WERI-Rb-1 (cell line): ENCODE results near the gene LYZL2.

Source experiments
- DNase-seq: peaks from one replicate; pipeline ENCODE4 v3.0.0-alpha.2; 2020
- H3K27ac ChIP-seq: fragments of 250-450 bp; sonication (Bioruptor Pico); 2 replicates; pipeline ENCODE4 v1.5.1; 2020; ENCODE audit warnings: mild to moderate bottlenecking, moderate library complexity
- H3K27me3 ChIP-seq: fragments of 250-450 bp; sonication (Bioruptor Pico); 2 replicates; pipeline ENCODE4 v1.5.1; 2021; ENCODE audit warnings: mild to moderate bottlenecking, low read depth, moderate library complexity; ENCODE audit not compliant: insufficient read depth, severe bottlenecking
- H3K36me3 ChIP-seq: fragments of 250-450 bp; sonication (Bioruptor Pico); 2 replicates; pipeline ENCODE4 v1.5.1; 2020; ENCODE audit warnings: mild to moderate bottlenecking, moderate library complexity
- H3K4me3 ChIP-seq: 2 replicates; pipeline ENCODE4 v1.5.1; 2011; ENCODE audit warnings: low read depth, mild to moderate bottlenecking, control low read depth, low read length
- H3K9me3 ChIP-seq: fragments of 250-450 bp; sonication (Bioruptor Pico); 2 replicates; pipeline ENCODE4 v1.5.1; 2021; ENCODE audit warnings: mild to moderate bottlenecking, moderate library complexity; ENCODE audit not compliant: severe bottlenecking
- TF ChIP-seq, protein P1 (sequence below): IDR thresholded peaks from 2 replicates; pipeline ENCODE4 v1.5.1; 2011; ENCODE audit warnings: low read depth, mild to moderate bottlenecking, control low read depth, inconsistent platforms, low read length

LYZL2 gene

DNA sequence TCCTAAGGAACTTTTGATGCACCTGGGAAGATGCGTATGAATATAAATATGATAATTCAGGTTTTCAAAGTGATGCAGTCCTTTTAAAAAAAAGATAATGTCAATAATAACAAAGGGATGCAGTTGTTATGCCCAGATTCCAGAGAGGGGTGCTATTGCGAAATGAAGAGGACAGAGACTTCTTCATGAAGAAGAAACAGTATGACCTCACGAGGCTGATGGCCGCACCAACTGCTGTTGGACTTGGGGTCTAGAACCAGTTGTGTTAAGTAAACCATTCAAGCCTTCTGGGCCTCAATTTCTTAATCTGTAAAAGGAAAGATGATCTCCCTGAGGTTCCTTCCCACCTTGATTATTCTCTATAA is 55.1 kb downstream of the LYZL2 start:
- H3K9me3 ChIP-seq, result no peaks in the 10 kb centered on the region
- H3K27ac ChIP-seq, result no peak overlapping the region
- no peak for DNase-seq
- H3K27me3 ChIP-seq, result no peaks in the 10 kb centered on the region
- no peak overlapping the region for H3K4me3 ChIP-seq
- no peaks in the 10 kb centered on the region for H3K36me3 ChIP-seq
- TF ChIP-seq, protein P1, sequence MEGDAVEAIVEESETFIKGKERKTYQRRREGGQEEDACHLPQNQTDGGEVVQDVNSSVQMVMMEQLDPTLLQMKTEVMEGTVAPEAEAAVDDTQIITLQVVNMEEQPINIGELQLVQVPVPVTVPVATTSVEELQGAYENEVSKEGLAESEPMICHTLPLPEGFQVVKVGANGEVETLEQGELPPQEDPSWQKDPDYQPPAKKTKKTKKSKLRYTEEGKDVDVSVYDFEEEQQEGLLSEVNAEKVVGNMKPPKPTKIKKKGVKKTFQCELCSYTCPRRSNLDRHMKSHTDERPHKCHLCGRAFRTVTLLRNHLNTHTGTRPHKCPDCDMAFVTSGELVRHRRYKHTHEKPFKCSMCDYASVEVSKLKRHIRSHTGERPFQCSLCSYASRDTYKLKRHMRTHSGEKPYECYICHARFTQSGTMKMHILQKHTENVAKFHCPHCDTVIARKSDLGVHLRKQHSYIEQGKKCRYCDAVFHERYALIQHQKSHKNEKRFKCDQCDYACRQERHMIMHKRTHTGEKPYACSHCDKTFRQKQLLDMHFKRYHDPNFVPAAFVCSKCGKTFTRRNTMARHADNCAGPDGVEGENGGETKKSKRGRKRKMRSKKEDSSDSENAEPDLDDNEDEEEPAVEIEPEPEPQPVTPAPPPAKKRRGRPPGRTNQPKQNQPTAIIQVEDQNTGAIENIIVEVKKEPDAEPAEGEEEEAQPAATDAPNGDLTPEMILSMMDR, result no peak

DNA sequence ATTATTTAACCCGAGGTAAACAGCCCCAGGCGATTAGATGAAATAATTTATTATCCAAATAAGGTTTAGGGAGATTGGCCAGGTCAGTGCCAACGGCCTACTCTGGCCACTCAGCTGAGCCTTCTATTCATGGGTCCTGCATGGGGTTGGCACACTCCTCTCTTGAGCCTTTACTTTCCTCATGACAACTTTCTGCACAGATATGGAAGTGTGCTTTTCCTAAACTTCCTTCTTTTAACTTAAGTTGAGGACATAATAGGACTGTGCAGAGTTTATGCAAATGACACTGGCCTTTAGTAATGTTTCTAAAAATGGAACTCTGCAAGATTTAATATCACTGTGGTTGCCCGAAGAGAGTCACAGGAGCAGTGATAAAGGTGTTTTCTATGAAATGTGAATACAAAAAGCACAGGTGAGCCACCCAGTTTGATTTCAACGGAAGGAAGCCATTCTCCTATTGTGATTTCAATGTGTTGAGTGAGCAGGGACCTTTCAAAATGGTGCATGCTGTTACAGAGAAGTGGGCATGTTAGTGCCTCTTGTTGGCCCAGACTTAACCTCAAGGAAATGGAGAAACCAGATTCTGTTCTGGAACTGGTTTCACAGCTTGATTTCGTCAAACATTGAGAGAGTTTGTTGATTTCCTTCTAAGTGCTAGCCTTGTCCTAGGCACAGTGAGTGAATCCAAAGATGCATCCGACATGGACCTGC is 55.7 kb downstream of the LYZL2 start:
- no peak for DNase-seq
- TF ChIP-seq, protein P1, result no peak
- H3K4me3 ChIP-seq, result no peak overlapping the region

DNA sequence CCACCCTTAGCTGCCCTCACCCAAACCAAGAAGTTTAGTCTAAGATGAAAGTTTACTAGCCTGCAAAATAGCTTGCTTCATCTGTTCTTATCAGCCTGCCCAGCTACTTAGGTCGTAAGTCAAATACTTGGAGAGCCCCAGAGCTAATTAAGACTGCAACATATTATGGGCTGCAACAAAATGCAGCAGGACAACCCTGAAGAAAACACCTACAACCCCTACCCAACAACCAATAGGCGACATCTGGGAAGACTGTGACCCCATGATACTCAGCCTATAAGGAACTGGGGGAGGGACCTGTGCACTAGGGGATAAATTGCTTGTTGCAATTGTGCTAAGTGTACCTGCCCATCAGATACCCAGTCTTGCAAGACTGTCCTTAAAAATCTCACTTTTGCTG is 64.1 kb downstream of the LYZL2 start:
- no peak overlapping the region for H3K4me3 ChIP-seq
- TF ChIP-seq, protein P1, result no peak
- no peak for DNase-seq
- H3K9me3 ChIP-seq, result no peaks in the 10 kb centered on the region
- H3K27me3 ChIP-seq, result no peaks in the 10 kb centered on the region
- H3K27ac ChIP-seq, result no peak overlapping the region
- no peaks in the 10 kb centered on the region for H3K36me3 ChIP-seq

More for the DNA sequence above, 55.7 kb downstream of the LYZL2 start:
- Histone ChIP-seq H3K36me3 (no peaks in the 10 kb centered on the region), H3K9me3 (no peaks in the 10 kb centered on the region), H3K27ac (no peak overlapping the region), H3K27me3 (no peaks in the 10 kb centered on the region)

DNA sequence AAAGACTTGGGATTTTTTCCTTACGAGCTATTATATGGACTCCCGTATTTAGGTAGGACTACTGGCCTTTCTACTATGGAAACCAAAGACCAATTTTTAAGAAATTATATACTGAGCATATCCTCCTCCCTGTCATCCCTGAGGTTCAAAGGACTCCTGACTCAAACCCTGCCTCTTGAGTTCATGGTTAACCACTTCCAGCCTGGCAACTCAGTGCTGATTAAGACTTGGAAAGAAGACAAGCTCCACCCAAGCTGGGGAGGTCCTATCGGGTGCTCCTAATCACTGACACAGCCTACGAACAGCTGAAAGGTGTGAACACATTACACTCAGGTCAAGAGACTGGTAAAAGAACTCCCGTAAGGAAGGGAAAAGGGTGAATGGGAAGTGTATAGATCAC is 66.8 kb downstream of the LYZL2 start:
- Histone ChIP-seq H3K27me3 (no peaks in the 10 kb centered on the region), H3K4me3 (no peak overlapping the region), H3K36me3 (no peaks in the 10 kb centered on the region), H3K27ac (no peak overlapping the region), H3K9me3 (no peaks in the 10 kb centered on the region)
- no peak for DNase-seq
- TF ChIP-seq, protein P1, result no peak
